GM19395 (cell line): ENCODE measurements around the gene DAZAP1.

Experiments used
- ATAC-seq: cut with Tn5 transposase; IDR thresholded peaks from one replicate; pipeline ENCODE4 v1.9.1; 2021; ENCODE audit warnings: mild to moderate bottlenecking, moderate library complexity; ENCODE audit not compliant: unreplicated experiment

DAZAP1 gene

GRCh38 chr19:1455002-1455335 lies 47.6 kb downstream of the DAZAP1 start:
- no peak for ATAC-seq

DNA sequence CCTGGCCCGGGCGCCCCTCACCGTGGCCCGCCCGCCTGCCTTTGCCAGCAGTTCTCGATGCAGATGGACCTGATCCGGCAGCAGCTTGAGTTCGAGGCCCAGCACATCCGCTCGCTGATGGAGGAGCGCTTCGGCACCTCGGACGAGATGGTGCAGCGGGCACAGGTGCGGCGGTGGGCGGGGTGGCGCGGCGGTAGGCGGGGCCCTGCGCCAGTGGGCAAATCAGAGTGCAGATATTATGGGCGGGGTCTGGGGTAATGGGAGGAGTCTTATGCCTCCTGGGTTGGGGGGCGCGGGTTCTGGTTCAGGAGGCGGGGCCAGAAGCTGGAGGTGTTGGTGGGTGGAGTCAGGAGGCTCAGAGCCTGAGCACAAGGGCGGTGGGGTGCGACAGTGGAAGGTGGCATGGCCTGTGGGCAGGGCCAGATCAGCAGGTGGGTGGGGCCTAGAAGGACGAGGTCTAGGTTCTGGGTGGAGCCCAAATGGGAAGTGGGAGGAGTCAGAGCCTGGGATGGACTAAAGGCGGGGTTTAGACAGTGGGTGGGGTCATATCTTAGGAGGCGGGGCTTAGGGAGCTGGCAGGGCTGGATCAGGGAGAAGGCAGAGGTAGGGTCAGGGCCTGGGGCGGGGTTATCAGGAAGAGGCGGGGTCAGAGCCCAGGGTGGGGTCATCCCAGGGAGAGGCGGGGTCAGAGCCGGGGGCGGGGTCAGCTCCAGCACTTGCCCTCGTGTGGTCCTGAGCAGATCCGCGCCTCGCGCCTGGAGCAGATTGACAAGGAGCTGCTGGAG lies 48.1 kb downstream of the DAZAP1 start:
- ATAC-seq: no peak

DNA sequence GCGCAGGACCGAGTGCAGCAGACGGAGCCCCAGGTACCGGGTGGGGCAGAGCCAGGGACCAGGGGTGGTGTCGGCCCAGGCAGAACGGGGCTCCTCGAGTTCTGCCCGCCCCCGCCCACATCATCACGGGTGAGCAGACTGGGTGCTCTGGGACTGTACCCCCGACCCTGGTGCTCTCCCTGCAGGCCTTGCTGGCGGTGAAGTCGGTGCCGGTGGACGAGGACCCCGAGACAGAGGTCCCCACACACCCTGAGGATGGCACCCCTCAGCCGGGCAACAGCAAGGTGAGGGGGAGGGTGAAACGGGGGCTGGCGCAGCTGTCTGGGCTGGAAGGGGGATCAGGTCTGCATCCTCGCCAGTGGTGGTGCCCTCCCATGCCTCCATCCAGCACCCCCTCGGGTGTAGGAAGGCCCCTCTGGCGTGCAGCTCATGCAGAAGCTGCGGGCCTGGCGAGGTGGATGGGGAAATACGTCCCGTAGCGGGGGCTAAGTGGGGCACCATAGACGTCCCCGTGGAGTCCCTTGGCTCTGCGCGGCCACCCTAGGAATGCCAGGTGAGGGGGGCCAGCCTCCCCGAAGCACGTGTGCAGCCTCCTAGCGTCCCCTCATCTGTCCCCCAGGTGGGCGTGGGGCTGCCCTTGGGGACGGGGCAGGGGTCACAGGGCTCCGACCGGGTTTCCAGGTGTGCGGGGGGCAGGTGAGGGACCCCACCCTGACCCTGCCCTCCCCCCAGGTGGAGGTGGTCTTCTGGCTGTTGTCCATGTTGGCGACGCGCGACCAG lies 48.9 kb downstream of the DAZAP1 start:
- no peak for ATAC-seq

- ATAC-seq: no peak
These were observed 49.8 kb downstream of the DAZAP1 start for GRCh38 chr19:1457031-1457739.

GRCh38 chr19:1457892-1458291 lies 50.5 kb downstream of the DAZAP1 start:
- ATAC-seq: no peak

- ATAC-seq: no peak
These were observed 52.1 kb downstream of the DAZAP1 start for GRCh38 chr19:1459479-1459878.

DNA sequence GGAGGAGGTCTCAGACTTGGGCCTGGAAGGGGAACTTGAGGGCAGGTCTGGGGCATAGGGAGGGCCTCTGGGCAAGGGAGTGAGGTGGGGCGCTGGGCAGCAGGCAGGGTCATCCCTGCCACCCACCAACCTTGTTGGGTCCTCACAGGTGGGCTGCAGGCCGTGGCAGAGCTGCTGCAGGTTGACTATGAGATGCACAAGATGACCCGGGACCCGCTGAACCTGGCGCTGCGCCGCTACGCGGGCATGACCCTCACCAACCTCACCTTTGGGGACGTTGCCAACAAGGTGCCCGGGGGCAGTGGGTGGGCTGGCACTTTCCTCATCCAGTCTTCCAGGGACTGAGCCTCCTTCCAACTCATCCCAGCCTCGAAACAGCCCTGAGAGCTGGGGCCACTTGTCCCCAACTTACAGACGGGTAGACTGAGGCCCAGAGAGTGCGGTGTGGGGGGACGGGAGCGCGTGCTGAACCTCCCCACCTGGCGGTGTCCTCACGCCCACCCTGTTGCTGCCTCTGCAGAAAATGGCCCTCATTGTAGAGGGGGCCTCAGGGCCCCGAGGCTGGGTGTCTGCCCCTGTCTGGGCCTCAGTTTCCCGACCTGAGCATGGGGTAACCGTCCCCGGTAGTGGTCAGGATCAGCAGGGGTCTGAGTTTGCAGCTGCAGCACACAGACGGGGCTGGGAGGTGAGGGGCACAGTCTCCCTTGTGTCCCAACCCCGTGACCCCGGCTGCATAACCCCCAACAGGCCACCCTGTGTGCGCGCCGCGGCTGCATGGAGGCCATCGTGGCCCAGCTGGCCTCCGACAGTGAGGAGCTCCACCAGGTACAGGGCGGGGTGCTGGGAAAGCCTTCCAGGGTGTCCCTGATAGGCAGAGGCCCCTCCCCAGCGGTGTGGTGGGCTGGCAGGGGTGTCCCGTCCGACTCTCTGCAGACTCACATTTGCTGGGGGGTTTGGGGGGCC lies 52.9 kb downstream of the DAZAP1 start:
- no peak for ATAC-seq

- ATAC-seq: no peak
These were observed 54.5 kb downstream of the DAZAP1 start for GRCh38 chr19:1461862-1462261.

GRCh38 chr19:1465191-1466016 lies 58.0 kb downstream of the DAZAP1 start:
- no peak for ATAC-seq

GRCh38 chr19:1466018-1466460 lies 58.7 kb downstream of the DAZAP1 start:
- no peak for ATAC-seq

- no peak for ATAC-seq
These were observed 59.3 kb downstream of the DAZAP1 start for GRCh38 chr19:1466461-1467214.

GRCh38 chr19:1467215-1467489 lies 59.8 kb downstream of the DAZAP1 start:
- no peak for ATAC-seq

- no peak for ATAC-seq
These were observed 60.3 kb downstream of the DAZAP1 start for GRCh38 chr19:1467490-1468273.

DNA sequence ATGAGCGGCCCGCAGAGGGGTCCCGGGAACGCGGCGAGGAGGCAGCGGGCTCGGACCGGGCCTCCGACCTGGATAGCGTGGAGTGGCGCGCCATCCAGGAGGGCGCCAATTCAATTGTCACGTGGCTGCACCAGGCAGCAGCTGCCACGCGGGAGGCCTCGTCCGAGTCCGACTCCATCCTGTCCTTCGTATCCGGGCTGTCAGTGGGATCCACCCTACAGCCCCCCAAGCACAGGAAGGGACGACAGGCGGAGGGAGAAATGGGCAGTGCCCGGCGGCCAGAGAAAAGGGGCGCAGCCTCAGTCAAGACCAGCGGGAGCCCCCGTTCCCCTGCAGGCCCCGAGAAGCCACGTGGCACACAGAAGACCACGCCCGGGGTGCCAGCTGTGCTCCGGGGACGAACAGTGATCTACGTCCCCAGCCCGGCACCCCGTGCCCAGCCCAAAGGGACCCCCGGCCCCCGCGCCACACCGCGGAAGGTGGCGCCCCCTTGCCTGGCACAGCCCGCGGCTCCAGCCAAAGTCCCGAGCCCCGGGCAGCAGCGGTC lies 61.0 kb downstream of the DAZAP1 start:
- no peak for ATAC-seq

- ATAC-seq: no peak
These were observed 61.5 kb downstream of the DAZAP1 start for GRCh38 chr19:1468821-1469254.

GRCh38 chr19:1469255-1470054 lies 62.1 kb downstream of the DAZAP1 start:
- no peak for ATAC-seq

- no peak for ATAC-seq
These were observed 62.6 kb downstream of the DAZAP1 start for GRCh38 chr19:1470055-1470304.
